Glutamatergic neuron (in vitro differentiated cells): ENCODE data around the gene SREK1IP1. TPM values are rescaled to one million over a fixed set of nuclear protein-coding genes. Genes with fewer than 3 reads are reported as not detected.

Experiments
- DNase-seq: peaks from one replicate; pipeline ENCODE4 v3.0.0; 2022
- H3K27ac Mint-ChIP-seq: one replicate; pipeline ENCODE4 v1.8.0; 2020; ENCODE audit warnings: mild to moderate bottlenecking, mixed read lengths, inconsistent platforms; ENCODE audit not compliant: unreplicated experiment
- H3K27me3 Mint-ChIP-seq: one replicate; pipeline ENCODE4 v1.8.0; 2020; ENCODE audit warnings: mild to moderate bottlenecking, moderate library complexity, mixed read lengths, inconsistent platforms; ENCODE audit not compliant: unreplicated experiment
- H3K36me3 Mint-ChIP-seq: one replicate; pipeline ENCODE4 v1.8.0; 2020; ENCODE audit warnings: mild to moderate bottlenecking, mixed read lengths, inconsistent platforms; ENCODE audit not compliant: unreplicated experiment
- H3K4me1 Mint-ChIP-seq: one replicate; pipeline ENCODE4 v1.8.0; 2020; ENCODE audit warnings: mild to moderate bottlenecking, low read depth, mixed read lengths, inconsistent platforms; ENCODE audit not compliant: unreplicated experiment
- H3K4me3 Mint-ChIP-seq: one replicate; pipeline ENCODE4 v1.8.0; 2020; ENCODE audit warnings: mild to moderate bottlenecking, mixed read lengths, inconsistent platforms; ENCODE audit not compliant: unreplicated experiment
- H3K9me3 Mint-ChIP-seq: one replicate; pipeline ENCODE4 v1.8.0; 2020; ENCODE audit warnings: mild to moderate bottlenecking, moderate library complexity, mixed read lengths, inconsistent platforms; ENCODE audit not compliant: unreplicated experiment
- CTCF ChIP-seq: fragments of 200-600 bp; sonication (generic); IDR thresholded peaks from one replicate; pipeline ENCODE4 v1.5.0; 2021; ENCODE audit not compliant: partially characterized antibody, unreplicated experiment
- total RNA-seq: library from RNA; stranded (reverse); fragmentation: NEBNext Ultra II Directional; extraction: Animal tissue kit (Norgen Biotek cat#: 25700); gene quantifications from one replicate; pipeline ENCODE4 v1.2.1, GENCODE V29; 2021; ENCODE audit not compliant: unreplicated experiment

The SREK1IP1 gene
- total RNA-seq, 1 donor from 2014 or later, result 18.2 TPM

DNA sequence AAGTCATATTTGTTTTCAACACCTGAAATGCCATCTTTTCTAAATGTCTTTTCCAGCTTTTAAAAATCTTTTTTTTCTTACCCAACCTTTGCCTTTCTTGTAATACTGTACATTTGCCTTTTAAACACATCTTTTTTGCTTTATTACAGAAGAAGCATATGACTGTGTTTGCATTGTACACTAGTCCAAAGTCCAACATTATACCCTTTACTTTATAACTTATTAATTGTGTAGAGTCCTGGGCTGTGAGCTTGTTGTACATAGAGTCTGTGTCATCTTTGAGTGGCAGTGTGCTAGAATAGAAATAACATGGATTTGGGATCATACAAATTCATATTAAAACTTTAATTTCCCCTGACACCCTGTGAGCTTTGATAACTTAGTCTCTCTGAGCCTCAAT, 24.0 kb upstream of the SREK1IP1 start:
- Mint-ChIP-seq H3K27ac (no peak overlapping the region), H3K27me3 (no peaks in the 10 kb centered on the region), H3K4me3 (no peak overlapping the region), H3K9me3 (no peaks in the 10 kb centered on the region), H3K36me3 (no peaks in the 10 kb centered on the region), H3K4me1 (no peaks in the 10 kb centered on the region)
- DNase-seq, result no peak
- TF ChIP-seq CTCF, result no peak

DNA sequence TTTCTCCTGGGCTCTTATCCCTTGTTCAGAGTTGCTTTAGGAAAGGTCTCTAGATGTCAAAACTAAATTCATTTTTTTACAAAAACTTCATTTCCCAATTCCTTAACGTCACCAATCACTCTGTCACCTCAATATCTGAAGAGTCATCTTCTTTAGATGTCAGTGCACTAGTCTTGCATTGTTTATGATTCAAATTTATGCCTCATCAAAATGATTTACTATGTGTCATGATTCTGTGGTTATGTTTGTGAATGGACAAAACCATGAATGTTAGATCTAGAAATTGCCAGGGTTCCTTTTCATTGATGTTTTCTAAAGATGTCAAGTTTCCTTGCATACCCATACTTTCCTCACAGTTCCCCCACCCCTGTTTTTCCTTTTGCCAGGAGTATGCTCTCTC, 21.7 kb upstream of the SREK1IP1 start:
- no peaks in the 10 kb centered on the region for H3K36me3 Mint-ChIP-seq
- no peak for TF ChIP-seq CTCF
- H3K4me1 Mint-ChIP-seq, result no peaks in the 10 kb centered on the region
- no peak overlapping the region for H3K4me3 Mint-ChIP-seq
- H3K27me3 Mint-ChIP-seq, result no peaks in the 10 kb centered on the region
- DNase-seq, result no peak
- H3K9me3 Mint-ChIP-seq, result no peaks in the 10 kb centered on the region
- H3K27ac Mint-ChIP-seq, result no peak overlapping the region

- no peaks in the 10 kb centered on the region for H3K36me3 Mint-ChIP-seq
- no peak for TF ChIP-seq CTCF
- DNase-seq, result no peak
- no peaks in the 10 kb centered on the region for H3K9me3 Mint-ChIP-seq
- no peak overlapping the region for H3K27ac Mint-ChIP-seq
- H3K4me3 Mint-ChIP-seq, result no peak overlapping the region
- no peaks in the 10 kb centered on the region for H3K27me3 Mint-ChIP-seq
- no peaks in the 10 kb centered on the region for H3K4me1 Mint-ChIP-seq
Observed at GRCh38 chr5:64789457-64789856, 21.0 kb upstream of the SREK1IP1 start.

GRCh38 chr5:64788156-64788555, 19.7 kb upstream of the SREK1IP1 start:
- no peak for DNase-seq
- H3K27ac Mint-ChIP-seq, result no peak overlapping the region
- no peak for TF ChIP-seq CTCF
- H3K9me3 Mint-ChIP-seq, result no peaks in the 10 kb centered on the region
- no peak overlapping the region for H3K4me3 Mint-ChIP-seq
- no peaks in the 10 kb centered on the region for H3K27me3 Mint-ChIP-seq
- H3K4me1 Mint-ChIP-seq, result no peaks in the 10 kb centered on the region
- no peaks in the 10 kb centered on the region for H3K36me3 Mint-ChIP-seq

DNA sequence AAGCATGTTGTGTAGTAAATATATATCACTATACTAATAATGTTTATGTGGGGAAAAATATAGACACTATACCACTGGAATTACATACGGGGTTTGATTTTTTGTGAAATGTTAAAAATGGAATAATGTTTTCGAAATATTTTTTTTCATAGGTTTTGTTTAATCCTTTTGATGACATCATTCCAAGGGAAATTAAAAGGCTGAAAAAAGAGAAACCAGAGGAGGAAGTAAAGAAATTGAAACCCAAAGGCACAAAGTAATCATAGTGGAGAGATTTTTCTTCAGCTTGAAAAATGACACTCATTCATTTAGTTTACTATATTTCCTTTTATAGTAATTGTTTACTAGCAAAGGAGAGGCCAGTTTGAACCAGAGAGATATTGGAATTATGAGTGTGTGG, 17.9 kb upstream of the SREK1IP1 start:
- Mint-ChIP-seq H3K4me3 (no peak overlapping the region), H3K27ac (no peak overlapping the region), H3K9me3 (no peaks in the 10 kb centered on the region), H3K36me3 (no peaks in the 10 kb centered on the region), H3K4me1 (no peaks in the 10 kb centered on the region), H3K27me3 (no peaks in the 10 kb centered on the region)
- TF ChIP-seq CTCF, result no peak
- no peak for DNase-seq
